K562 (cell line): ENCODE results near the gene HOXD4.

Experiments used
- ELF4 ChIP-seq: fragments of 450-650 bp; formaldehyde crosslinking; IDR thresholded peaks from 2 replicates; pipeline ENCODE4 v1.4.0; 2022; ENCODE audit warnings: missing genetic modification characterization
- EP300 ChIP-seq: IDR thresholded peaks from 2 replicates; pipeline ENCODE4 v1.6.1; 2012; ENCODE audit warnings: low read length, improper control_type of control experiment
- EZH2 ChIP-seq: IDR thresholded peaks from 2 replicates; pipeline ENCODE4 v1.6.1; 2012; ENCODE audit warnings: low read depth, mild to moderate bottlenecking, inconsistent platforms, low read length, borderline replicate concordance
- GABPA ChIP-seq: fragments of 200-800 bp; sonication (Bioruptor generic); conservative IDR thresholded peaks from 2 replicates; pipeline ENCODE4 v1.6.1; 2016; ENCODE audit warnings: low read depth, missing genetic modification characterization, missing compliant biosample characterization
- GABPB1 ChIP-seq: sonication (generic); formaldehyde crosslinking; IDR thresholded peaks from 2 replicates; pipeline ENCODE4 v1.8.0; 2022; ENCODE audit warnings: mild to moderate bottlenecking, missing genetic modification reagents
- KDM1A ChIP-seq, 2 experiments: fragments of 450-650 bp; IDR thresholded peaks; 2 replicates each; pipeline ENCODE4 v1.6.1; 2016; ENCODE audit warnings: mild to moderate bottlenecking in 2 of 2
- MYC ChIP-seq, 2 experiments: fragments of 250-450 bp in 1 of 2; sonication (Bioruptor Pico) in 1 of 2; IDR thresholded peaks; 2 replicates each; pipeline versions ENCODE4 v1.5.1 to v1.6.1; 2012 to 2021; ENCODE audit warnings: low read depth in 2 of 2, borderline replicate concordance in 1 of 2, improper control_type of control experiment in 1 of 2, low read length in 1 of 2, mild to moderate bottlenecking in 1 of 2, moderate library complexity in 1 of 2
- NR2C2 ChIP-seq, 2 experiments: fragments of 200-800 bp in 1 of 2; sonication (Bioruptor generic) in 1 of 2; sonication (generic) in 1 of 2; formaldehyde crosslinking in 1 of 2; IDR thresholded peaks; 2 replicates each; pipeline versions ENCODE4 v1.6.1 to v1.8.0; 2016 to 2022; ENCODE audit warnings: mild to moderate bottlenecking in 1 of 2, missing compliant biosample characterization in 1 of 2, missing genetic modification characterization in 1 of 2, missing genetic modification reagents in 1 of 2
- RNF2 ChIP-seq: sonication (generic); IDR thresholded peaks from 2 replicates; pipeline ENCODE4 v1.6.1; 2016
- SP2 ChIP-seq: IDR thresholded peaks from 2 replicates; pipeline ENCODE4 v1.6.1; 2011; ENCODE audit warnings: mild to moderate bottlenecking, low read depth, low read length, moderate library complexity; ENCODE audit not compliant: poor library complexity, severe bottlenecking; ENCODE audit errors: extremely low read depth
- TF ChIP-seq, protein P1 (sequence below): sonication (generic); formaldehyde crosslinking; IDR thresholded peaks from 2 replicates; pipeline ENCODE4 v1.9.0; 2022; ENCODE audit warnings: mild to moderate bottlenecking, missing genetic modification reagents
- TF ChIP-seq, protein P2 (sequence below), 2 experiments: IDR thresholded peaks in 1 of 2; conservative IDR thresholded peaks in 1 of 2; 2 replicates each; pipeline ENCODE4 v1.6.1; 2016; ENCODE audit warnings: low read depth in 2 of 2, mild to moderate bottlenecking in 1 of 2, missing compliant biosample characterization in 1 of 2, missing genetic modification characterization in 1 of 2, moderate library complexity in 1 of 2
- TF ChIP-seq, protein P3 (sequence below): fragments of 250-450 bp; sonication (Bioruptor Pico); IDR thresholded peaks from 2 replicates; pipeline ENCODE4 v1.5.0; 2021; ENCODE audit warnings: mild to moderate bottlenecking, moderate library complexity

DNA sequence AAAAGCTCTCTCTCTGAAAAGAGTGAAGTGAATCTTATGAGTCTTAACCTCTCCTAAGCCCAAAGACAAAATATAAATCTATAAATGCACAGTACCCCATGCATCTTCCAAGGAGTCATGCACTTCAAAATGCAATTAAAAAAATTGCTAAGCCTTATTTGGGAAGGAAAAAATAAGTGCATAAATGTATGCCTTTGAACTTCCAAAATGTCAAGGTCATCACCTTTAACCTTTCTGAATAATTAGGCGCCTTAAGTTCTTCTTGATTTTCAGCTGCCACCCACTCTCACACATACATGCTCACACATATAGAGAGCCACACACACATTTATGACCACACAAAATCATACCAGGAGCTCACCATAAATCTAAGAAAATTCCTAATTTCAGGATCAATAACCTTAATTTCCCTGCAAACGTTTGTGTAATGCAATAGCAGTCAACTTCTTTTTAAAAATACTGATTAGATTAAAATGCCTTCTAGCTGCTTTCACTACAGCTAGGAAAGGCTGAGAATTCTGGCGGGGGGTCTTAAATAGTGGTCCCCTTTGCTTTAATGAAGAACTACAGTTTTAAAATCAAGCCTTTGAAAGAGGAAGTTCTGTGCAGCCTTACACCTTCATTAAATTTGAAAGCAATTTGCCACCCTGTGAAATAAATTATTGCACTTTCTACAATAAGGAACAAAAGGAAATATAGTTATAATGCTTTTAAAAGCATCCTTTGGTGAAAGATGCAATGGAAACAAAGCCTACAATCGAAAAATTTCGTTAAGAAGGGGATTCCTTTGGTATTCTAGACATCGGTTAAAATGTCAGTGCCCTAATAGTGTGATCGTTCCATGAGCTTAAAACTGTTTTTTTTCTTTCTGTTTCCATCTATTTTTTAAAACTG lies 40.7 kb upstream of the HOXD4 start:
- no peak for TF ChIP-seq EZH2
- TF ChIP-seq GABPA: no peak
- TF ChIP-seq, protein P1, sequence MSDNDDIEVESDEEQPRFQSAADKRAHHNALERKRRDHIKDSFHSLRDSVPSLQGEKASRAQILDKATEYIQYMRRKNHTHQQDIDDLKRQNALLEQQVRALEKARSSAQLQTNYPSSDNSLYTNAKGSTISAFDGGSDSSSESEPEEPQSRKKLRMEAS (CRISPR knock-in tag): no peak
- TF ChIP-seq NR2C2 (CRISPR knock-in tag; IDR thresholded peaks at IDR 0.05): no peak
- TF ChIP-seq NR2C2 (tag; IDR thresholded peaks at IDR 0.05): no peak
- no peak for TF ChIP-seq EP300
- TF ChIP-seq GABPB1 (CRISPR knock-in tag): no peak
- TF ChIP-seq SP2: no peak
- no peak for TF ChIP-seq RNF2
- TF ChIP-seq, protein P2, sequence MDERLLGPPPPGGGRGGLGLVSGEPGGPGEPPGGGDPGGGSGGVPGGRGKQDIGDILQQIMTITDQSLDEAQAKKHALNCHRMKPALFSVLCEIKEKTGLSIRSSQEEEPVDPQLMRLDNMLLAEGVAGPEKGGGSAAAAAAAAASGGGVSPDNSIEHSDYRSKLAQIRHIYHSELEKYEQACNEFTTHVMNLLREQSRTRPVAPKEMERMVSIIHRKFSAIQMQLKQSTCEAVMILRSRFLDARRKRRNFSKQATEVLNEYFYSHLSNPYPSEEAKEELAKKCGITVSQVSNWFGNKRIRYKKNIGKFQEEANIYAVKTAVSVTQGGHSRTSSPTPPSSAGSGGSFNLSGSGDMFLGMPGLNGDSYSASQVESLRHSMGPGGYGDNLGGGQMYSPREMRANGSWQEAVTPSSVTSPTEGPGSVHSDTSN (CRISPR knock-in tag; IDR thresholded peaks at IDR 0.05; ENCODE audit: low read depth): no peak
- TF ChIP-seq, protein P2 (tag; conservative IDR thresholded peaks at IDR 0.05; ENCODE audit: low read depth): no peak
- TF ChIP-seq KDM1A (IDR thresholded peaks at IDR 0.05): no peak
- no peak for TF ChIP-seq MYC (IDR thresholded peaks at IDR 0.05; ENCODE audit: low read depth, low read length)
- TF ChIP-seq MYC (CRISPR knock-in tag; IDR thresholded peaks at IDR 0.05; ENCODE audit: borderline replicate concordance, low read depth): no peak
- TF ChIP-seq, protein P3, sequence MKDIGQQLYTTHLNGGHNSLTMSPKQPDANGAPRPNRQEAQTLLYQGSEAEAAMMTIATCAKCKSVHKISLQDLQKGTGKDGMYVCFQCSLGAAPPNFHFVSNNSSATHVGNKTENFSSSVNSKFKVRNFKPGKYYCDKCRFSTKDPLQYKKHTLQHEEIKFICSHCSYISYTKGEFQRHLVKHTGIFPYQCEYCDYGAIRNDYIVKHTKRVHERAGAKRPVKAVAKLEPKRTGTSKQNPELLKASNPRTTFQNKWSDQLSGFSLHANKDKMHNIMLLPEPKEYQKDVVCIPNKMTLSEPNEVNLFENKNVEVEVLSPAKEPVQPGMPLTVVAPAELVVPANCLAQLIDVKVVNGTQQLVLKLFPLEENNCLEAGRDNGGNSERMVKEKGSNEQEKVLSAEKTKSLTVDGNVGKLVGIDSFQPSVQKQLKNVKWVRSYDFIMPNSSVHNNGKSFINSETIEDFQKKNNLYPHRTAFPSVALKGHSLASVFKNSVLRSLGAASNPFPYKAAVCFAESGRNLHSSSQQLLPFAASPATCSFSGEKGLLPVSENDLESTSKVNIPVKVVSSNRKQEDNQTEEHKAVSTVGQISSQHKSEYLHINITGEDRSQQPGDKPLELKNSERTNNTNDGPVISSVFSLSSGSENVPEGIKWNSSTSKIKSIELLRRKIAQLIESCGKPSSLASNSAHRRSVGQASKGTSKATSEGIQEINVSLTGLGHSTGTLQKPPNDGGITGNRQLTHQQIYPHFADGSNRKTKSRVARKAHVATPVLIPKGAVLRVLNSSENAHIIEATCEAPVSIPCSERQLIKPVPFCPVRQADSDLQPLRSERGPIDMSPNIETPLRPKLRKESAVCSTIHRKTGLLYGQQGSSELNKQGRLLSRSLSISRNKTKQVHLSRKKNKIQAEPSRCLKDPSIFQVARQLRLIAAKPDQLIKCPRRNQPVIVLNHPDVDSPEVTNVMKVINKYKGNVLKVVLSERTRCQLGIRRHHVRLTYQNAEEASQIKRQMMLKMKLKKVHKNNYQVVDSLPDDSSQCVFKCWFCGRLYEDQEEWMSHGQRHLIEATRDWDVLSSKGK (CRISPR knock-in tag): no peak
- no peak for TF ChIP-seq ELF4 (CRISPR knock-in tag)
